PC-9 (cell line): ENCODE data around the gene COL11A2.

Experiments used
- EZH2 ChIP-seq: fragments of 200-600 bp; sonication (generic); IDR thresholded peaks from 2 replicates; pipeline ENCODE4 v1.8.0; 2017; ENCODE audit warnings: antibody characterized with exemption, low read depth
- TF ChIP-seq, protein P1 (sequence below): fragments of 200-600 bp; sonication (generic); conservative IDR thresholded peaks from 2 replicates; pipeline ENCODE4 v1.6.1; 2017; ENCODE audit warnings: mixed run types, antibody characterized with exemption, mild to moderate bottlenecking, moderate library complexity

DNA sequence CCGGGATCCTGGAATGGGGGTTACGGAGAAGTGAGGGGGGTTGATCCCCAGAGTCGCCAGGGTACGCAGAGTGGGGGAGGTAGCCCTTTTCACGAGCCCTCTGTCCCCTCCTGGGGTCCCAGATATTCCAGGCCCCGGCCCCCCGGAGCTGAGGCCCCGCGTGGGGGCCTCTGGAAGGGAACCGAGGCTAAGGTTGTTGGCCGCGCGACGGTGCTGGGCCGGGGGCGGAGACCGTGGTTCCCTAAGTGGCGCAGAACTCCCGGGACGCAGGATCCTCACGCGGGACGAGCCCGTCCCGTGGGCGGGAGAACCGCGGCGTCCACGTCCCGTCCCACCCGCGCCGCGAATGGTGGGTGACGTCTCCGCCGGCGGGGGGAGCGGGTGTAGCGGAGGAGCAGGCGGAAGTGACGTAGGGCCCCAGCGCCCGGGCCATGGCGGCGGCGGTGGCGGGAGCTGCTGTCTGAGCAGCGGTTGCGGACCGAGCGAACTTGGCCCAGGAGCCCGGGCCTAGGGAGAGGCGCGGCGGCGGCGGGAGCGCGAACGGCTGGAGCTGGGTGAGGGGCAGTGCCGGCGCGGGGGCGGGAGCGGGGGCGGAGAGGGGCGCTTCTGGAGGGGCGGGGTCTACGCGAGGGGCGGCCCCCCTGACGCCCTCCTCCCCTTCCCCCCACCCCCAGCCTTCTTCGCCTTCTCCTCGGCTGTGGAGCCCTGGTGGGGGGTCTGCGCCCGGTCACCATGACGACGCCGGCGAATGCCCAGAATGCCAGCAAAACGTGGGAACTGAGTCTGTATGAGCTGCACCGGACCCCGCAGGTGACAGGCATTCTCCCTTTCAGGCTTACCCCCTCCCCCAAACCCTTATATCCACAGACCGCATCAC lies 16.1 kb upstream of the COL11A2 start, which contains the start of gene RING1:
- TF ChIP-seq, protein P1, sequence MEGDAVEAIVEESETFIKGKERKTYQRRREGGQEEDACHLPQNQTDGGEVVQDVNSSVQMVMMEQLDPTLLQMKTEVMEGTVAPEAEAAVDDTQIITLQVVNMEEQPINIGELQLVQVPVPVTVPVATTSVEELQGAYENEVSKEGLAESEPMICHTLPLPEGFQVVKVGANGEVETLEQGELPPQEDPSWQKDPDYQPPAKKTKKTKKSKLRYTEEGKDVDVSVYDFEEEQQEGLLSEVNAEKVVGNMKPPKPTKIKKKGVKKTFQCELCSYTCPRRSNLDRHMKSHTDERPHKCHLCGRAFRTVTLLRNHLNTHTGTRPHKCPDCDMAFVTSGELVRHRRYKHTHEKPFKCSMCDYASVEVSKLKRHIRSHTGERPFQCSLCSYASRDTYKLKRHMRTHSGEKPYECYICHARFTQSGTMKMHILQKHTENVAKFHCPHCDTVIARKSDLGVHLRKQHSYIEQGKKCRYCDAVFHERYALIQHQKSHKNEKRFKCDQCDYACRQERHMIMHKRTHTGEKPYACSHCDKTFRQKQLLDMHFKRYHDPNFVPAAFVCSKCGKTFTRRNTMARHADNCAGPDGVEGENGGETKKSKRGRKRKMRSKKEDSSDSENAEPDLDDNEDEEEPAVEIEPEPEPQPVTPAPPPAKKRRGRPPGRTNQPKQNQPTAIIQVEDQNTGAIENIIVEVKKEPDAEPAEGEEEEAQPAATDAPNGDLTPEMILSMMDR, result no peak
- TF ChIP-seq EZH2, result no peak
